Panc1 (cell line): ENCODE data around the gene POLR3E. TPM values are rescaled to one million over a fixed set of nuclear protein-coding genes. Genes with fewer than 3 reads are reported as not detected.

Experiments used
- ATAC-seq: fragments of 200-7000 bp; cut with Tn5 transposase; 2 replicates; pipeline ENCODE4 v1.9.1; 2020; ENCODE audit warnings: mild to moderate bottlenecking, moderate library complexity
- BruUV-seq: library from RNA; stranded (reverse); fragments of 400-500 nt; replicated peaks from 2 replicates; lab custom pipeline; 2021; lab: Mats Ljungman, UMichigan
- CTCF ChIA-PET: fragments of 300-600 bp; sonication (Branson Sonifier 250); formaldehyde crosslinking; loops from one replicate; lab custom pipeline; 2022; ENCODE audit warnings: antibody characterized with exemption; lab: Charles Lee
- POLR2A ChIA-PET: fragments of 300-600 bp; sonication (Branson Sonifier 250); formaldehyde crosslinking; loops from one replicate; lab custom pipeline; 2022; ENCODE audit warnings: antibody characterized with exemption; lab: Charles Lee
- DNase-seq: peaks from one replicate; pipeline ENCODE4 v3.0.0-alpha.2; 2010; ENCODE audit warnings: low read depth, low spot score
- H3K27ac ChIP-seq: 2 replicates; pipeline ENCODE4 v1.5.1; 2011; ENCODE audit warnings: mild to moderate bottlenecking, low read length, inconsistent platforms
- H3K27me3 ChIP-seq: fragments of 200-500 bp; sonication (Bioruptor generic); 2 replicates; pipeline ENCODE4 v1.6.0; 2014; ENCODE audit warnings: low read length, inconsistent platforms; ENCODE audit not compliant: control insufficient read depth, insufficient read depth
- H3K36me3 ChIP-seq: fragments of 200-500 bp; sonication (Bioruptor generic); 2 replicates; pipeline ENCODE4 v1.5.1; 2014; ENCODE audit warnings: inconsistent platforms, mild to moderate bottlenecking, low read length, moderate library complexity; ENCODE audit not compliant: control insufficient read depth, insufficient read depth
- H3K4me1 ChIP-seq: 2 replicates; pipeline ENCODE4 v1.5.1; 2011; ENCODE audit warnings: inconsistent platforms, mild to moderate bottlenecking, low read length, moderate library complexity; ENCODE audit not compliant: control insufficient read depth, insufficient read depth
- H3K4me3 ChIP-seq, 2 experiments: 2 replicates each; pipeline ENCODE4 v1.5.1; 2011 to 2012; ENCODE audit warnings: low read depth in 2 of 2, low read length in 2 of 2, mild to moderate bottlenecking in 2 of 2, inconsistent platforms in 1 of 2, moderate library complexity in 1 of 2
- H3K9me3 ChIP-seq: fragments of 200-500 bp; sonication (Bioruptor generic); 2 replicates; pipeline ENCODE4 v1.5.1; 2014; ENCODE audit warnings: low read depth, mild to moderate bottlenecking, inconsistent platforms, low read length, moderate library complexity; ENCODE audit not compliant: control insufficient read depth, insufficient read depth
- CTCF ChIP-seq: fragments of 450-650 bp; IDR thresholded peaks from 2 replicates; pipeline ENCODE4 v1.5.1; 2017; ENCODE audit warnings: mild to moderate bottlenecking
- POLR2AphosphoS5 ChIP-seq: IDR thresholded peaks from 2 replicates; pipeline ENCODE4 v1.6.1; 2012; ENCODE audit warnings: mild to moderate bottlenecking, low read depth, low read length, moderate library complexity
- SIN3A ChIP-seq: IDR thresholded peaks from 2 replicates; pipeline ENCODE4 v1.6.1; 2012; ENCODE audit warnings: low read depth, mild to moderate bottlenecking, low read length, moderate library complexity, borderline replicate concordance; ENCODE audit not compliant: insufficient read depth
- TCF7L2 ChIP-seq: IDR thresholded peaks from 2 replicates; pipeline ENCODE4 v1.6.1; 2011; ENCODE audit warnings: mild to moderate bottlenecking, low read depth, low read length, inconsistent platforms
- in situ Hi-C: cut with HindIII; loops from 2 replicates; pipeline ENCODE4 v1.10.0; 2016; ENCODE audit warnings: low sequenced_read_pairs, low pct_unique_long_range_greater_than_20kb
- intact Hi-C: fragments of 100-400 bp; cut with micrococcal nuclease; formaldehyde crosslinking; loops from one replicate; pipeline ENCODE4 v1.10.0; 2022; ENCODE audit not compliant: unreplicated experiment
- total RNA-seq: library from RNA; stranded (reverse); gene quantifications from one replicate; pipeline ENCODE4 v1.2.1, GENCODE V29; 2021; ENCODE audit not compliant: unreplicated experiment
- TF ChIP-seq, protein P1 (sequence below), 2 experiments: IDR thresholded peaks; 2 replicates each; pipeline ENCODE4 v1.6.1; 2011 to 2012; ENCODE audit warnings: low read depth in 2 of 2, control low read depth in 1 of 2, low read length in 1 of 2, mild to moderate bottlenecking in 1 of 2, moderate library complexity in 1 of 2; ENCODE audit not compliant: insufficient read depth in 1 of 2

The POLR3E gene
- total RNA-seq, 1 experiment from 2014 or later: 45.2 TPM

DNA sequence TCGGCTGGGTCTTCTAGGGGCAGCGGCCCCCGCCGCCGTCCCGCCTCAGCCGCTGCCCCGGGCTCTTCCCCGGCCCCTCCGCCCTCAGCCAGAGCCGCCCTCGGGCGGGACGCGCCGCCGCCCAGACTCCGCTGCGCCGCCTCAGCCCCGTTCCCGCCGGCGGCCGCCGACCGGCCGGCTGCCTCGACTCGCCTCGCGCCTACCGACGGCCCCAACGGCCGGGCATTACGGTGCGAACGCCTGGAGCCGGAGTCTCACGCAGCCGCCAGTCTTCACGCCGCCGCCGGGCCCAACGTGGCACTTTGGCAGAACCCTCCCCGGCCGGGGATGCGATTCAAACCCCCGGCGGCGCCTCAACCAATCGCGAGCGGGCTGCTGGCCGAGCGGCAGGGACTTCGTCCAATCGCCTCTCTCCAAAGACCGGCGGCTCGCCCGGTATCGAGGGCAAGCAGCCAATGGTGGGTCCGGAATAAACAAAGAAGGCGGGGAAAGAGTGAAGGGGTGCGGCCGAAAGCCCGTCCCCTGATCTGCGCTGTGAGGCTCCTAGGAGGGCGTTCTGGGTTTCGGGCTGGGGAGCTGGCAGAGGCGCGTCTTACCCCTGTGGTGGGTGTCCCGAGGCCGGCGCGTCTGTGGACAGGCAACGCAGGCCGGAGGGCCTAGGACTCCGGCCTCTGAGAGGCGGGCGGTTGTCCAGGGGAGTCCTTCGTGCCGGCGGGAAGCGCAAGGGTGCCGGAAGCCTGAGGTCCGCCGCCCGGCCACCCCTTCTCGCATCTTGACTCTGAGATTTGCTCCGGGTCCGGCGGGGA lies 77.3 kb downstream of the POLR3E start, which contains the start of gene CDR2:
CDR2 (minus strand) TSS at position 309 of the 806 bp plus-strand sequence. CDS start 310 bp downstream, outside the sequence.
- in situ Hi-C loops: no loop called here
- no TSS peak for BruUV-seq

GRCh38 chr16:22375117-22375962 lies 78.1 kb downstream of the POLR3E start:
- CTCF ChIA-PET: no interaction called here
- peaks cover 24% of the 10 kb centered on the region for H3K4me1 ChIP-seq
- in situ Hi-C loops (no loop called here), intact Hi-C loops (no loop called here)
- H3K36me3 ChIP-seq: peaks cover 3% of the 10 kb centered on the region
- ATAC-seq: peak; percentile 12; the same call in 1 of the 2 replicates
- POLR2A ChIA-PET: interaction anchor here (0.5 to 0.6 kb wide), 2 partner anchors 17 to 367 kb away, joined by 4 to 5 read pairs; no protein-coding TSS in a partner anchor
- peak overlapping the region; percentile 87 for H3K27ac ChIP-seq
- H3K27me3 ChIP-seq: no peaks in the 10 kb centered on the region
- BruUV-seq: no TSS peak
- no peak for DNase-seq
- peak overlapping the region; percentile 62 to 84 for H3K4me3 ChIP-seq
- no peaks in the 10 kb centered on the region for H3K9me3 ChIP-seq
- TF ChIP-seq SIN3A (no peak), CTCF (no peak), POLR2AphosphoS5 (no peak)
- TF ChIP-seq, protein P1, sequence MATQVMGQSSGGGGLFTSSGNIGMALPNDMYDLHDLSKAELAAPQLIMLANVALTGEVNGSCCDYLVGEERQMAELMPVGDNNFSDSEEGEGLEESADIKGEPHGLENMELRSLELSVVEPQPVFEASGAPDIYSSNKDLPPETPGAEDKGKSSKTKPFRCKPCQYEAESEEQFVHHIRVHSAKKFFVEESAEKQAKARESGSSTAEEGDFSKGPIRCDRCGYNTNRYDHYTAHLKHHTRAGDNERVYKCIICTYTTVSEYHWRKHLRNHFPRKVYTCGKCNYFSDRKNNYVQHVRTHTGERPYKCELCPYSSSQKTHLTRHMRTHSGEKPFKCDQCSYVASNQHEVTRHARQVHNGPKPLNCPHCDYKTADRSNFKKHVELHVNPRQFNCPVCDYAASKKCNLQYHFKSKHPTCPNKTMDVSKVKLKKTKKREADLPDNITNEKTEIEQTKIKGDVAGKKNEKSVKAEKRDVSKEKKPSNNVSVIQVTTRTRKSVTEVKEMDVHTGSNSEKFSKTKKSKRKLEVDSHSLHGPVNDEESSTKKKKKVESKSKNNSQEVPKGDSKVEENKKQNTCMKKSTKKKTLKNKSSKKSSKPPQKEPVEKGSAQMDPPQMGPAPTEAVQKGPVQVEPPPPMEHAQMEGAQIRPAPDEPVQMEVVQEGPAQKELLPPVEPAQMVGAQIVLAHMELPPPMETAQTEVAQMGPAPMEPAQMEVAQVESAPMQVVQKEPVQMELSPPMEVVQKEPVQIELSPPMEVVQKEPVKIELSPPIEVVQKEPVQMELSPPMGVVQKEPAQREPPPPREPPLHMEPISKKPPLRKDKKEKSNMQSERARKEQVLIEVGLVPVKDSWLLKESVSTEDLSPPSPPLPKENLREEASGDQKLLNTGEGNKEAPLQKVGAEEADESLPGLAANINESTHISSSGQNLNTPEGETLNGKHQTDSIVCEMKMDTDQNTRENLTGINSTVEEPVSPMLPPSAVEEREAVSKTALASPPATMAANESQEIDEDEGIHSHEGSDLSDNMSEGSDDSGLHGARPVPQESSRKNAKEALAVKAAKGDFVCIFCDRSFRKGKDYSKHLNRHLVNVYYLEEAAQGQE (IDR thresholded peaks at IDR 0.05; ENCODE audit: insufficient read depth in 1 of 2, low read depth in 2 of 2, low read length in 1 of 2): no peak

More for the DNA sequence above, 77.3 kb downstream of the POLR3E start, which contains the start of gene CDR2:
- H3K27ac ChIP-seq: peak within 1 kb of the TSS; percentile 87
- H3K4me3 ChIP-seq: peak within 1 kb of the TSS; percentile 62 to 84
- ChIA-PET CTCF (no interaction called here), POLR2A (interaction anchor here (0.6 kb wide), 1 partner anchor 18 kb away, joined by 5 read pairs; no protein-coding TSS in a partner anchor)
- no peaks in the 10 kb centered on the region for H3K9me3 ChIP-seq
- TF ChIP-seq, protein P1 (IDR thresholded peaks at IDR 0.05; ENCODE audit: insufficient read depth in 1 of 2, low read depth in 2 of 2, low read length in 1 of 2): no peak
- TF ChIP-seq TCF7L2 (no peak), CTCF (no peak), SIN3A (no peak), POLR2AphosphoS5 (peak; percentile 60)
- intact Hi-C loops: no loop called here
- H3K27me3 ChIP-seq: no peaks in the 10 kb centered on the region
- ATAC-seq (peak; percentile 97), DNase-seq (peak; percentile 73)
- peaks cover 6% of the 10 kb centered on the region for H3K36me3 ChIP-seq
- peaks cover 32% of the 10 kb centered on the region for H3K4me1 ChIP-seq
